GM18517 (cell line): ENCODE measurements around the gene CD19.
"Not testable (repeated sequence)": the region's sequence is repeated elsewhere in the genome, so short reads cannot be mapped to it uniquely, and the experiment has no call there.

ENCODE experiments used
- ATAC-seq: cut with Tn5 transposase; IDR thresholded peaks from one replicate; pipeline ENCODE4 v1.9.1; 2021; ENCODE audit warnings: mild to moderate bottlenecking, moderate library complexity; ENCODE audit not compliant: unreplicated experiment

The CD19 gene

DNA sequence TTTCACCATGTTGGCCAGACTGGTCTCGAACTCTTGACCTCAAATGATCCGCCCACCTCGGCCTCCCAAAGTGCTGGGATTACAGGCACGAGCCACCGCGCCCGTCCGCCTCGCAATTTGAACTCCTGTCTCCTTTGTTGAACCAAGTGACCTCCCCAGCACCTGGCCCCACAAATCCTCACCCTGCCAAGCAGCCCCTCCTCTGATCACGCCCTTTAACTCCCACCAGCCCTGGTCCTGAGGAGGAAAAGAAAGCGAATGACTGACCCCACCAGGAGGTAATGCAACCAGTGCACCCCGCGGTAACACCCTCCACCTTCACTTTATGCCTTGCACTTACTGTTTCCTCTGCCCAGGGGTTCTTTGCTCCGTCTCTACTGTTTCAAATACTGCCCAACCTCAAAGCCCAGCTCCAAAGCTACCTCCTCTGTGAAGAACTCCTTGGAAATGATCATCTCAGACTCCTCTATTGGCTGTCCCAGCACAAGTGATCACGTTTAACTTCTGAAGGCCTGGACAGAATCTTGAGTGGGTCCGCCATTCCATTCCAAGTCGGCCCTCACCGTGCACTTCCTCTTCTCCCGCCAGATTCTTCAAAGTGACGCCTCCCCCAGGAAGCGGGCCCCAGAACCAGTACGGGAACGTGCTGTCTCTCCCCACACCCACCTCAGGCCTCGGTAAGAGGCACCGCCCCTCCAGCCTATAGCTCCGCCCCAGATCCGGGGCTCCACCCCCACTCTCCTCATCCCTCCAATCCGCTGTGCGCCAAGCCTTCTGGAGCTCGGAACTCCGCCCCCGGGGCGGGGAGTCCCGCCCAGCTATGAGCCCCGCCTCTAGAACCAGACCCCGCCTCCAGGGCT is 4.4 kb downstream of the CD19 start:
- ATAC-seq, result no peak

DNA sequence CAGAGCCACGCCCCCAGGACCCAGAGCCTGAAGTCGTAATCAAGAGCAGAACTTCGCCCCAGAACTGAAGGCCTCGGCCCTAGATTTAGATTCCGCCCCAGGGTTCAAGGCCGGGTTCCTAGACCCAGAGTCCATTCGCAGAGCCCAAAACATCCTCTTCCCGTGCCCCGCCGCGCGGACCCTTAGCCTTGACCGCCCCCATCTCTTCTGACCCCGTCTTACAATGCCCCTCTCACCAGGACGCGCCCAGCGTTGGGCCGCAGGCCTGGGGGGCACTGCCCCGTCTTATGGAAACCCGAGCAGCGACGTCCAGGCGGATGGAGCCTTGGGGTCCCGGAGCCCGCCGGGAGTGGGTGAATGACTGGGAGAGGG is 5.0 kb downstream of the CD19 start:
- no peak for ATAC-seq

DNA sequence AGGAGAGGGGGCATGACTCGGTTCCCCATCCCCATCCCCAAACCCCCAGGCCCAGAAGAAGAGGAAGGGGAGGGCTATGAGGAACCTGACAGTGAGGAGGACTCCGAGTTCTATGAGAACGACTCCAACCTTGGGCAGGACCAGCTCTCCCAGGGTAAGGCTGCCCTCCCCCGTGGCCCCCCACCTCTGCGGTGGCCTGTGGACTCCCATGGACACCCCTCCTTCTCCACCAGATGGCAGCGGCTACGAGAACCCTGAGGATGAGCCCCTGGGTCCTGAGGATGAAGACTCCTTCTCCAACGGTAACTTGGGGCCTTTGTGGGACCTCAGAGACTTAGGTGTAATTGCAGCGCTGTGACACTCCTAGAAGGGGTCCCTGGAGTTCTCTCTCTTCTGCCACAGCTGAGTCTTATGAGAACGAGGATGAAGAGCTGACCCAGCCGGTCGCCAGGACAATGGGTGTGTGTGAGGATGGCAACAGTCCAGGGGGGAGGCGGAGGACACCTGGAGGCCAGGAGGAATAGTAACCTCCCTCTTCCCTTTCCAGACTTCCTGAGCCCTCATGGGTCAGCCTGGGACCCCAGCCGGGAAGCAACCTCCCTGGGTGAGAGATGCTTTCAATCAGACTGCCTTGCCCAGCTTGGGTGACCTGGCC is 5.6 kb downstream of the CD19 start:
- ATAC-seq, result no peak

DNA sequence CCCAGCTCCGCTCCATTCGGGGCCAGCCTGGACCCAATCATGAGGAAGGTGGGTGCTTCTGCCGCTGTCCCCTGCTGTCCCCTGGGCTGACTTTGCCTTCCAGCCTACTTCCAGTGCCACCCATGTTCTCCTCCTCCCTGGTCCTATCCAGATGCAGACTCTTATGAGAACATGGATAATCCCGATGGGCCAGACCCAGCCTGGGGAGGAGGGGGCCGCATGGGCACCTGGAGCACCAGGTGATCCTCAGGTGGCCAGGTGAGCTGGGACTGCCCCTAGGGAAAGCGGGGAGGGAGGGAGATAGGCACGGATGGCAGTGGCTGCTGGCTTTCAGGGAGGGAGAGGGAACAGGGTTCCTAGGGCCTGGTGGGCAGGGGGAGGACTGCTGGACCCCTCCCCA is 7.0 kb downstream of the CD19 start:
- no peak for ATAC-seq

DNA sequence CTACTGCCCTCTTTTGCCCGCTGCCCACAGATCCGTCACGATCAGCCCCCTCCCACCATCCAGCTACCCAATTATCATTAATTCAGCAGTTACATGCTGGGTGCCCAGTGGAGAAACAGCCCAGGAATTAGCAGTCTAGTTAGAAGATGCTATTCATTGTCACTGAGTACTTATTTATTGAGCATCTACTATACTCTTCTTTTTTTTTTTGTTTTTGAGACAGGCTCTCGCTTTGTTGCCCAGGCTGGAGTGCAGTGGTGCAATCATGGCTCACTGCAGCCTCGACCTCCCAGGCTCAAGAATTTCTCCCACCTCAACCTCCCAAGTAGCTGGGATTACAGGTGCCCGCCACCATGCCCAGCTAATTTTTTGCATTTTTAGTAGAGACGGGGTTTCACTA is 8.1 kb downstream of the CD19 start:
- not testable (repeated sequence) for ATAC-seq

DNA sequence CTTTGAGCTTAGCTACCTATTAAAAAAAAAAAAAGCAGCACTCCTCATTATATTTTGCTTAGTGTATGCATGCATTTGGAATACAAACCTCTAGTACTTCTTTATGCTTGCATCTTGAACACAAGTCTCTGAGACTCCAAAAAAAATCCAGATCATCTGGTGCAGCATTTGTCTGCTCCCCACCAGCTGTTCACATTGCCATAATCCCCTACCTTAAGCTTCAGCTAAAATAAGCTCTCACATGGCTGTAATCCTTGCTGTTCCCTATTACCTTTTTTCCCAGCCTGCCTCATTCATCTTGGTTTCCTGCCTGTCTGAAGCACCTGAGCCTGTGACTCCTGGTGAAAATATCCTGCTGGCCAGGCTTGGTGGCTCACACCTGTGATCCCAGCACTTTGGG is 11.5 kb downstream of the CD19 start:
- ATAC-seq, result no peak

DNA sequence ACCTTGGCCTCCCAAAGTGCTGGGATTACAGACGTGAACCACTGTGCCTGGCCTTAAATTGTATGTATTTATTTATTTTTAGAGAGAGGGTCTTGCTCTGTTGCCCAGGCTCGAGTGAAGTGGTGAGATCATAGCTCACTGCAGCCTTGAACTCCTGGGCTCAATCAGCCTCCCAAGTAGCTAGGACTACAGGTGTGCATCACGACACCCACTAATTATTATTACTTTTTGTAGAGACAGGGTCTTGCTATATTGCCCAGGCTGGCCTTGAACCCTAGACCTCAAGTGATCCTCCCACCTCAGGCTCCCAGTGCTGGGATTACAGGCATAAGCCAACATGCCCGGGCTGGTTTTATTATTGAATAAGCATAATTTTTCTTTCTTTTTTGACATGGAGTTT is 14.9 kb downstream of the CD19 start:
- no peak for ATAC-seq

DNA sequence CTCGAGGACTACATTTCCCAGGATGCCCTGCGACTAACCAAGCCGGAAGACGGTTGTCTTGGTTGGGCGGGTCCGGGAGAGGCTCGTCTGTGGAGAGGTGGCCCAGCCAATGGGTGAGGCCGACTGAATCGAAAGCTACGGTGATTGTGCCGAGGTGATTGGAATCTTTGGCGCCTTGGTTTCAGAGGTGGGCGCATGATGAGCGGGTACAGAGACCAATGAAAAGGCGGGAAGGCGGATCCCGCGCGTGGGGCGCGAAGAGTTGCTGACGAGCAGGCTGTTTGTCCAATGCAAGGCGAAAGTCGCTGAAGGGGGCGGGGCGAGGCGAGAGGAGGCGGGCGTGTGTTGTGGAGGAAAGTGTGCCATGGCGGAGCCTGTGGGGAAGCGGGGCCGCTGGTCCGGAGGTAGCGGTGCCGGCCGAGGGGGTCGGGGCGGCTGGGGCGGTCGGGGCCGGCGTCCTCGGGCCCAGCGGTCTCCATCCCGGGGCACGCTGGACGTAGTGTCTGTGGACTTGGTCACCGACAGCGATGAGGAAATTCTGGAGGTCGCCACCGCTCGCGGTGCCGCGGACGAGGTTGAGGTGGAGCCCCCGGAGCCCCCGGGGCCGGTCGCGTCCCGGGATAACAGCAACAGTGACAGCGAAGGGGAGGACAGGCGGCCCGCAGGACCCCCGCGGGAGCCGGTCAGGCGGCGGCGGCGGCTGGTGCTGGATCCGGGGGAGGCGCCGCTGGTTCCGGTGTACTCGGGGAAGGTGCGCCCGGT is 19.1 kb downstream of the CD19 start, which contains the start of gene NFATC2IP:
NFATC2IP (plus strand) TSS at position 290 of the 762 bp plus-strand sequence; CDS start at position 365, 75 bp downstream.
- peak; percentile 94 for ATAC-seq

DNA sequence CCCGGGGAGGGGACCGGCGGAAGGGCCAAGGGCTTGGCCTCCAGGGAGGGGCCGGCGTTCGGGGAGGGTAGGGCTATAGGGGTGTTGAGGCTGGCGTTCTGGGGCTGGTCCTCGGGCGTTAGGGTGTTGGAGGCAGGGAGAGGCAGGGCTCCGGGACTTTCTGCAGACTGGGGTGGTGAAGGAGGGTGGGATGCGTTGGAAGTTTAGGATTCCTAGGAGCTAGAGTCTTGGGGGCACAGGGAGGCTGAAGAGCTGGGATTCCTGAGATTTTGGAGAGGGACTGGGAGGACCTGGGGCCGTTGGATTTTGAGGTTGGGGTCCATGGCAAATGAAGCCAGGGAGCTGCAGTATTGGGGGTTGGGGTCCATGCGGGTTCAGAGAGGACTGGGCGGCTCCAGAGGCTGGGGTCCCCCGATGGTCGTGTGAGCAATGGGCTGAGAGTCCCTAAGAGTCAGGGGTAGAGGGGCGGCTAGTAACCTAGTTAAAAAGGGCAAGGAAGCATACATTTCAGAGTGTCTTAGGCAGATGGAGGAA is 19.7 kb downstream of the CD19 start:
- ATAC-seq, result no peak

DNA sequence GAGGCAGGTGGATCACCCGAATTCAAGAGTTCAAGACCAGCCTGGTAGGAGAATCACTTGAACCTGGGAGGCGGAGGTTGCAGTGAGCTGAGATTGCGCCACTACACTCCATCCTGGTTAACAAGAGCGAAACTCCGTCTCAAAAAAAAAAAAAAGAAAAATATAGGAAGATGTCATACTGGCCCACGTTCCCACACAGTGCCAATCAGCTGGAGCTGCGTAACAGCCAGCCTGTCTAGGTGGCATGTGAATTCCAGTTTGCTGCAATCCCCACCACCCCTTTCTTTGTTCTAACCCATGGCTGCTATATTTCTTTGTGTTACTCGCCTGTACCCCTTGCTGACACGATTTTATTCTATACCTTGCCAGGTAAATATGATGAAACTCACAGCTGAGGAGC is 26.4 kb downstream of the CD19 start:
- ATAC-seq, result no peak

DNA sequence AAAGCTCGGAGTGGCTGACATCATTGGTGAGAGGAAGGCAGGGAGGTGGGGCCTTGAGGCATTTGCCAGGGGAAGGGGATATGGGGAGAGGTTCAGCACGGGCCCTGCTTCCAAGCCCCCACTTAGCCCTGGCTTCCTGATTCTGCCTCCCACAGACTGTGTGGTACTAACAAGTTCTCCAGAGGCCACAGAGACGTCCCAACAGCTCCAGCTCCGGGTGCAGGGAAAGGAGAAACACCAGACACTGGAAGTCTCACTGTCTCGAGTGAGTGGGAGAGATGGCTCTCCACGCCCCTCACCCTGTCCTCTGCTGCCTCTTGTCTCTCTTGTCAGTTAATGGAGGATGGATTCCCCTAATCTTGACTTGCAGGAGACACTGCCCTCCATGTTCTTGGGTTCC is 27.1 kb downstream of the CD19 start:
- no peak for ATAC-seq

DNA sequence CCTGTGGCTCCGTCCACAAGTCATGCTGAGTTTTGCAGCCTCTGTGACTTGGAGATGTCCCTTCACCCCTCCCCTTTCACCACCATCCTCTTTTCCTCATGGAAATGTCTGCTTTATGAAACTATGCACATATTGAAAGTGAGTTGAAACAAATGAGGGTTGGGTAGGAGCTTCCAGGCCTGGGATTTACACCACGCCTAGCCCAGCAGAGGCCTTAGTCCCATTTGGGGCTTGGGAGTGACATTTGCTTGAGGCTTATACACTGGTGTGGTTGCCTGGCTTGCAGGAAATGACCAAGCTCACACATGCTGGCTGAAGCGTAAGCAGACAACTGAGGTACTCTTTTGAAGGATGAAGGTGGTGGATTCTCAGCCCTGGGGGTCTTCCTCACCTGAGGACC is 32.3 kb downstream of the CD19 start:
- no peak for ATAC-seq

DNA sequence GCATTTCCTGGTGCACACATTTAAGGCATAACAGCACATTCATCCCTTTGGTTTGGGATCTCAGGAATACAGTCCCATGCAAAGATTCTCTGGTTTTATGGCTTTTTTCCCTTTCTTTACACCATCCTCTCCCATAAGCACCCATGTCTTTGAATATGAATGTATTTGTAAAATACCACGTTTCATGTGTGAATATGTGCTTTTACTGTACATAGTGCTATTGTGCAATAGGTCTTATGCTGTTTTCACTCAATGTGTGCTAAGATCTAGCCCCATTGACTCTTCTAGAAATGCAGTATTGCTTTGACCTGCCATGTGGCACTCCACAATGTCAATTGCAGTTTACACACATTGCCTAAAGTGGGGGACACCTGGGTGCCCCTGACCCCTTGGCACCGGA is 32.7 kb downstream of the CD19 start:
- ATAC-seq, result no peak

DNA sequence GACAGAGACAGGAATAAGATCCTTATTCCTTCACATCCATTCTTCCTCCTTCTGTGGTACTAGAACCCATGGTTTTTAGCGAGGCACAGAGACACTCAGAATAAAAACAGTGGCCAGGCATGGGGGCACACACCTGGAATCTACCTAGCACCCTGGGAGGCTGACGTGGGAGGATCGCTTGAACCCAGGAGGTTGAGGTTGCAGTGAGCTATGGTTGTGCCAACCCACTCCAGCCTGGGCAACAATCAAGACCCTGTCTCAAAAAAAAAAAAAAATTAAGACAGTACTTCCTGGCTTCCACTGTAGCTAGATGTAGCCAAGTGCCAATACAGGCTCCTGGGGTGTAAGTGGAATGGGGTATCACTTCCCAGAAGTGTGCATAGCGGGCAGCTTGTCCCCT is 35.4 kb downstream of the CD19 start:
- ATAC-seq, result no peak

DNA sequence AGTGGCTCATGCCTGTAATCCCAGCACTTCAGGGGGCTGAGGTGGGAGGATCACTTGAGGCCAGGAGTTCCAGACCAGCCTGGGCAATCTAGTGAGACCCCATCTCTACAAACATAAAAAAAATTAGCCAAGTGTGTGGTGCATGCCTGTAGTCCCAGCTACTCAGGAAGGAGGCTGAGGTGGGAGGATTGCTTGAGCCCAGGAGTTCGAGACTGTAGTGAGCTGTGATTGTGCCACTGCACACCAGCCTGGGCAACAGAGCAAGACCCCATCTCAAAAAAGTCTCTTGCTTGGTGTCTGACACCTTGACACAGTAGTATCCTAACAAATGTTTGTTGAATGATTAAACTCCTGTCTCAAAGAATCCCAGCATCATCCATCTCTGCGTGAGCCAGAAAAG is 37.9 kb downstream of the CD19 start:
- ATAC-seq, result not testable (repeated sequence)

DNA sequence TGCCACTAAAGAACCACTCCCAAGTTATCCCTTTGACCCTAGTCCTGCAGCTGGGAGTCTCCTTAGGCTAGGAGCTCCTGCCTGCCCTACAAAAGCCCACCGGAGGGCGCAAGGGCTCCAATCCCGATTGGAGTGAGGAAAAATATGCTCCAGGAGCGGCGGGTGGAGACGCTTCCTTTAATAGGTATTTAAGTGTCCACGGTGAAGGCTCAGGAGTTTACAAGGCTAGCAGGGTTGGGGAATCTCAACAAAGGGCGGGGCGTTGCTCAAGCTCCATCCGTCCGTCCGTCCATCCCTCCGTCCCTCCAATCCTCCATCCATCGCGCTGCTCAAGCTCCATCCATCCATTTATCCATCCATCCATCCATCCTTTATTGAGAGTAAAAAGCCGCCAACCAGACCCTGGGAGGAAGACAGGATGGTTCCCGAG is 42.3 kb downstream of the CD19 start:
- no peak for ATAC-seq

DNA sequence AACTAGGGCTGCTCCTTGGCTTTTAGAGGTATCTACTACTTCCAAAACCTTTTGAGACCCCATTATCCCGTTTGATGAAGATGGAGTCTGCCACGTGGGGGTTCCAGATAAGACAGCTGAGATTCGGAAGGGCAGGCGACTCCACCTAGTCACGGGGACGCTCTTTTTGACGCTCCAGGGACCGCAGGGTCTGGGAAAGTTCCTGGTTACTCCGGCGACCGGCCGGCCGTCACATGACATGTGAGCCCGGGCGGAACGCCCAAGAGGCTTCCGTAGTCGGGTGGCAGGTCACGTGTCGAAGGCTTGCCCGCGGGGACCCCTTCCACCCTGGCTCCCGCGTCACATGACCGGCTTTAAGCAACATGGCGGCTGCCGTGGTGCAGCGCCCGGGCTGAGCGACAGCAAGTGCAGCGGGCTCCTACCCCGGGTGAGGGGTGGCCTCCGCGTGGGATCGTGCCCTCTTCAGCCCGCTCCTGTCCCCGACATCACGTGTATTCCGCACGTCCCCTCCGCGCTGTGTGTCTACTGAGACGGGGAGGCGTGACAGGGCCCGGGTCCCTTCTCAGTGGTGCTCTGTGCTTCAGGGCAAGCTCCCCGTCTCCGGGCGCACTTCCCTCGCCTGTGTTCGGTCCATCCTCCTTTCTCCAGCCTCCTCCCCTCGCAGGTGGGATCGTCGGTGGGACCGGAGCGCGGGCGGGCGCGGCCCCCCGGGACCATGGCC is 42.8 kb downstream of the CD19 start, which contains the start of gene SPNS1:
SPNS1 (plus strand) TSS at position 342 of the 721 bp plus-strand sequence; CDS start at position 716, 374 bp downstream.
- ATAC-seq, result peak; percentile 85

DNA sequence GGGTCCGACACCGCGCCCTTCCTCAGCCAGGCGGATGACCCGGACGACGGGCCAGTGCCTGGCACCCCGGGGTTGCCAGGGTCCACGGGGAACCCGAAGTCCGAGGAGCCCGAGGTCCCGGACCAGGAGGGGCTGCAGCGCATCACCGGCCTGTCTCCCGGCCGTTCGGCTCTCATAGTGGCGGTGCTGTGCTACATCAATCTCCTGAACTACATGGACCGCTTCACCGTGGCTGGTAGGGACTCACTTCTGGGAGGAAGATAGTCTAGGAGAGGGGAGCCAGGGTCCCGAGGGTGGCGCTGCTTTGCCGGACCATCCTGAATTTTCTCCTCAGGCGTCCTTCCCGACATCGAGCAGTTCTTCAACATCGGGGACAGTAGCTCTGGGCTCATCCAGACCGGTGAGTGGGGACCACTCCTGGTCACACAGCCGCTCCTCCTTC is 43.4 kb downstream of the CD19 start:
- no peak for ATAC-seq

DNA sequence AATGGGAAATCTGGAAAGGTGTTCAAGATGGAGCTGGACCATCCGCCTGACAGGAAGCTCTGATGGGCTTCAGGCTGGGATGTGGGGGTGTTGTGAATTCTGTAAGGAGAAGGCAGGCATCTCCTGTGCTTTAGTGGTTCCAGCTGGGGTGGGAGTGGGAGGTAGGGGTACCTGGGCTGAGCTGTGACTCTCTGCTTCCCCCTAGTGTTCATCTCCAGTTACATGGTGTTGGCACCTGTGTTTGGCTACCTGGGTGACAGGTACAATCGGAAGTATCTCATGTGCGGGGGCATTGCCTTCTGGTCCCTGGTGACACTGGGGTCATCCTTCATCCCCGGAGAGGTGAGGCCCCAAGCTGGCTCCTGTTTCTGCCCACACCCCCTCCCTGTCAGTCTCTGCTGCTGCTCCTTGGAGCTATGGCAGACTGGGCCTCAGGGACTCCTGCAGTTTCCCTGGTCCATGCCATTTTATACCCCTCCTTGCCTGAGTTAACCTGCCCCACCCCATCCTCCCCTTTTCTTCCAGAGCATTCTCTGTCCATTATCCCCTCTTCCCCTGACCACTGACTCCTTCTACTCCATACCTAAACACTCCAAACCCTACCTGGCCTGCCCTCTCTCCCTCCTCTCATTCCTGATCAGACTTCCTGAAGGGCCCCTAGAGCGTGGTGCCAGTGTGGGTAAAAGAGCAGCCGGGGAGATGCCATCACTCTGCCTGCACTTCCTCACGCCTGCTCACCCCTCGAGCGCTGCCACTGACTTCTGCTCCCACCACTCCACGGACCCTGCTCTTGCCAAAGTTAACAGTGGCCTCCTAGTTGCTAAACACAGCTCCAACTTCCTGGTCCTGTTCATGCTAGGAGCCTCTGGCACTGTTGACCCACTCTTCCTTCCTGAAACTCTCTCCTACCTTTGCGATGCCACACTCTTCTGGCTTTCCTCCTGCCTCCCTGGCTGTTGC is 46.2 kb downstream of the CD19 start:
- no peak for ATAC-seq
